ENCODE data around the gene CHRNA5.

DNA sequence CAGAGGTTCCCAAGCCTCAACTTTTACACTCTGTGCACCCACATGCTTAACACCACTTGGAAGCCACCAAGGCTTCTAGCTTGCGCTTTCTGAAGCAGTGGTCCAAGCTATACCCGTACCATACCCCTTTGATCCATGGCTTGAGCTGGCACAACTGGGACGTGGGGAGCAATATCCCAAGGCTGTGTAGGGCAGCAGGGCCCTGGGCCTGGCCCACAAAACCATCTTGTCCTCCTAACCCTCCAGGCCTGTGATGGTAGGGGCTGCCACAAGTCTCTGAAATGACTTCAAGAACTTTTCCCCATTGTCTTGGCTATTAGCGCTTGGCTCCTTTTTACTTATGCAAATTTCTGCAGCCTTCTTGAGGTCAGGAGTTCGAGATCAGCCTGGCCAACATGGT lies 41.1 kb upstream of the CHRNA5 start:
- TF ChIP-seq CTCF (IDR thresholded peaks at IDR 0.05) (no peak), POLR2A (IDR thresholded peaks at IDR 0.05) (no peak)

Data from adrenal gland (tissue), 5 donors.